ENCODE measurements around the gene SPOUT1. TPM values are rescaled to one million over a fixed set of nuclear protein-coding genes. Genes with fewer than 3 reads are reported as not detected.

Gene SPOUT1
- total RNA-seq, 1 donor from 2014 or later, result 66.7 TPM

Other genes starting within 250 kb of the SPOUT1 start
- 120 and 128 TPM in 2 replicates for gene DYNC2I2, start 172.9 kb downstream of the SPOUT1 start, total RNA-seq
- gene SET, start 140.6 kb downstream of the SPOUT1 start, total RNA-seq, result 891 and 930 TPM in 2 replicates
- 28.0 and 30.0 TPM in 2 replicates for gene PKN3, start 127.3 kb downstream of the SPOUT1 start, total RNA-seq
- gene ZDHHC12, start 105.7 kb downstream of the SPOUT1 start, total RNA-seq, result 15.1 and 15.7 TPM in 2 replicates
- gene ZER1, start 57.9 kb downstream of the SPOUT1 start, total RNA-seq, result 19.1 and 19.3 TPM in 2 replicates
- gene TBC1D13, start 42.5 kb downstream of the SPOUT1 start, total RNA-seq, result 28.9 and 32.3 TPM in 2 replicates
- 21.9 and 23.7 TPM in 2 replicates for gene ENDOG, start 11.3 kb downstream of the SPOUT1 start, total RNA-seq
- gene KYAT1, start 52.2 kb upstream of the SPOUT1 start, total RNA-seq, result 17.7 and 17.9 TPM in 2 replicates
- gene LRRC8A, start 52.3 kb upstream of the SPOUT1 start, total RNA-seq, result 48.5 and 49.7 TPM in 2 replicates
- 3.9 and 5.0 TPM in 2 replicates for gene PHYHD1, start 91.2 kb upstream of the SPOUT1 start, total RNA-seq
- gene DOLK, start 117.8 kb upstream of the SPOUT1 start, total RNA-seq, result 20.7 and 21.1 TPM in 2 replicates
- gene NUP188, start 117.9 kb upstream of the SPOUT1 start, total RNA-seq, result 128 TPM in 2 replicates
- 71.7 and 76.1 TPM in 2 replicates for gene SH3GLB2, start 198.5 kb upstream of the SPOUT1 start, total RNA-seq
- gene MIGA2, start 206.8 kb upstream of the SPOUT1 start, total RNA-seq, result 34.4 and 38.3 TPM in 2 replicates

Data from neural crest cell (in vitro differentiated cells).